Measurements from ENCODE around the gene CLECL1.

DNA sequence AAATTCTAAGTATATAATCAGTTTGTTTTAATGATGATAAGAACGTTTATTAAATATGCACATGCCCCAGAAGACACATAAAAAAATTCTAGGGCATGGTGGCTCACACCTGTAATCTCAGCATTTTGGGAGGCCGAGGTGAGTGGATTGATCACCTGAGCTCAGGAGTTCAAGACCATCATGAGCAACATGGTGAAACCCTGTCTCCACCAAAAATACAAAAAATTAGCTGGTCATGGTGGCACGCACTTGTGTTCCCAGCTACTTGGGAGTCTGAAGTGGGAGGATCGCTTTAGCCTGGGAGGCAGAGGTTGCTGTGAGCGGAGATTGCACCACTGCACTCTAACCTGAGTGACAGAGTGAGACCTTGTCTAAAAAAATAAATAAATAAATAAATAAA lies 23.8 kb upstream of the CLECL1 start:
- TF ChIP-seq POLR2A (IDR thresholded peaks at IDR 0.05) = no peak
- TF ChIP-seq, protein P1, sequence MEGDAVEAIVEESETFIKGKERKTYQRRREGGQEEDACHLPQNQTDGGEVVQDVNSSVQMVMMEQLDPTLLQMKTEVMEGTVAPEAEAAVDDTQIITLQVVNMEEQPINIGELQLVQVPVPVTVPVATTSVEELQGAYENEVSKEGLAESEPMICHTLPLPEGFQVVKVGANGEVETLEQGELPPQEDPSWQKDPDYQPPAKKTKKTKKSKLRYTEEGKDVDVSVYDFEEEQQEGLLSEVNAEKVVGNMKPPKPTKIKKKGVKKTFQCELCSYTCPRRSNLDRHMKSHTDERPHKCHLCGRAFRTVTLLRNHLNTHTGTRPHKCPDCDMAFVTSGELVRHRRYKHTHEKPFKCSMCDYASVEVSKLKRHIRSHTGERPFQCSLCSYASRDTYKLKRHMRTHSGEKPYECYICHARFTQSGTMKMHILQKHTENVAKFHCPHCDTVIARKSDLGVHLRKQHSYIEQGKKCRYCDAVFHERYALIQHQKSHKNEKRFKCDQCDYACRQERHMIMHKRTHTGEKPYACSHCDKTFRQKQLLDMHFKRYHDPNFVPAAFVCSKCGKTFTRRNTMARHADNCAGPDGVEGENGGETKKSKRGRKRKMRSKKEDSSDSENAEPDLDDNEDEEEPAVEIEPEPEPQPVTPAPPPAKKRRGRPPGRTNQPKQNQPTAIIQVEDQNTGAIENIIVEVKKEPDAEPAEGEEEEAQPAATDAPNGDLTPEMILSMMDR (IDR thresholded peaks at IDR 0.05) = no peak

All from uterus (tissue), 2 donors.